Hematopoietic multipotent progenitor cell treated with erythropoietin and hydrocortisone succinate and interleukin-3 and kit ligand, for 6 days (in vitro differentiated cells): Measurements from ENCODE around the gene C9orf85.
A peak's percentile ranks its signal among the peaks of the same experiment; 100 is the strongest.

ENCODE experiments used
- DNase-seq: peaks from one replicate; pipeline ENCODE4 v3.0.0-alpha.2; 2015

The C9orf85 gene

GRCh38 chr9:71908825-71909224, 2.6 kb upstream of the C9orf85 start:
- no peak for DNase-seq

GRCh38 chr9:71909887-71910649, 1.4 kb upstream of the C9orf85 start:
- DNase-seq: peak; percentile 68

- DNase-seq: no peak
These were observed 784 bp upstream of the C9orf85 start for GRCh38 chr9:71910650-71911060.

GRCh38 chr9:71911908-71912335, 483 bp downstream of the C9orf85 start:
- DNase-seq: no peak

GRCh38 chr9:71915495-71915894, 4.1 kb downstream of the C9orf85 start:
- DNase-seq: no peak

GRCh38 chr9:71916834-71917534, 5.5 kb downstream of the C9orf85 start:
- peak; percentile 63 for DNase-seq

GRCh38 chr9:71918419-71918818, 7.0 kb downstream of the C9orf85 start:
- DNase-seq: no peak

- DNase-seq: no peak
These were observed 9.2 kb downstream of the C9orf85 start for GRCh38 chr9:71920456-71921189.

GRCh38 chr9:71921190-71921814, 9.9 kb downstream of the C9orf85 start:
- DNase-seq: no peak

GRCh38 chr9:71924576-71924975, 13.1 kb downstream of the C9orf85 start:
- no peak for DNase-seq

GRCh38 chr9:71925834-71926233, 14.4 kb downstream of the C9orf85 start:
- no peak for DNase-seq

GRCh38 chr9:71928376-71928775, 16.9 kb downstream of the C9orf85 start:
- DNase-seq: no peak

- DNase-seq: no peak
These were observed 17.4 kb downstream of the C9orf85 start for GRCh38 chr9:71928806-71929205.

- no peak for DNase-seq
These were observed 17.8 kb downstream of the C9orf85 start for GRCh38 chr9:71929223-71929622.

- no peak for DNase-seq
These were observed 18.5 kb downstream of the C9orf85 start for GRCh38 chr9:71929791-71930440.

- no peak for DNase-seq
These were observed 19.7 kb downstream of the C9orf85 start for GRCh38 chr9:71931166-71931565.

- no peak for DNase-seq
These were observed 24.6 kb downstream of the C9orf85 start for GRCh38 chr9:71936066-71936465.

- no peak for DNase-seq
These were observed 25.7 kb downstream of the C9orf85 start for GRCh38 chr9:71937070-71937625.

GRCh38 chr9:71937898-71938297, 26.5 kb downstream of the C9orf85 start:
- DNase-seq: no peak

- DNase-seq: no peak
These were observed 29.7 kb downstream of the C9orf85 start for GRCh38 chr9:71941060-71941568.

GRCh38 chr9:71941998-71942567, 30.6 kb downstream of the C9orf85 start:
- DNase-seq: no peak
